Lung microvascular endothelial cell (primary cell): ENCODE data around the gene ANKMY1. TPM values are rescaled to one million over a fixed set of nuclear protein-coding genes. Genes with fewer than 3 reads are reported as not detected.
"Not testable (repeated sequence)": the region's sequence is repeated elsewhere in the genome, so short reads cannot be mapped to it uniquely, and the experiment has no call there.

Source experiments
- DNase-seq, 2 donors: peaks; one replicate each; pipeline versions ENCODE4 v3.0.0 to v3.0.0-alpha.2; 2010; ENCODE audit warnings: low read depth in 2 of 2
- total RNA-seq: library from RNA; depleted of rRNA; stranded (reverse); fragments of >200 nt; gene quantifications from 2 replicates; pipeline ENCODE4 v1.2.1, GENCODE V29; 2014

ANKMY1 gene
- total RNA-seq, 1 donor from 2014 or later: 6.0 TPM

- no peak for DNase-seq
These were observed 11.8 kb upstream of the ANKMY1 start for GRCh38 chr2:240569523-240569997.

GRCh38 chr2:240568678-240569522, 11.1 kb upstream of the ANKMY1 start:
- DNase-seq: peak; percentile 81

- peak; percentile 33 to 53 for DNase-seq
These were observed 10.3 kb upstream of the ANKMY1 start, which contains the start of gene RNPEPL1 for GRCh38 chr2:240567872-240568677. RNPEPL1 (plus strand) TSS chr2:240568484; CDS start chr2:240568587, 103 bp downstream.

- peak in 1 of 2 donors; percentile 40 for DNase-seq
These were observed 9.5 kb upstream of the ANKMY1 start for GRCh38 chr2:240567137-240567871.

GRCh38 chr2:240566203-240567136, 8.7 kb upstream of the ANKMY1 start:
- DNase-seq: peak; percentile 84 to 86

- peak; percentile 86 to 87 for DNase-seq
These were observed 7.8 kb upstream of the ANKMY1 start for GRCh38 chr2:240565333-240566202.

GRCh38 chr2:240564561-240565332, 7.0 kb upstream of the ANKMY1 start:
- DNase-seq: peak in 1 of 2 donors; percentile 28

GRCh38 chr2:240563951-240564560, 6.3 kb upstream of the ANKMY1 start:
- no peak for DNase-seq

GRCh38 chr2:240563231-240563630, 5.4 kb upstream of the ANKMY1 start:
- not testable (repeated sequence) for DNase-seq

GRCh38 chr2:240561325-240561971, 3.7 kb upstream of the ANKMY1 start:
- DNase-seq: peak in 1 of 2 donors; percentile 85

GRCh38 chr2:240560480-240561324, 2.9 kb upstream of the ANKMY1 start:
- DNase-seq: peak; percentile 98 to 99

- DNase-seq: peak; percentile 91 to 93
These were observed 2.3 kb upstream of the ANKMY1 start, which contains the start of gene DUSP28 for GRCh38 chr2:240560084-240560479. DUSP28 (plus strand) TSS chr2:240560357; CDS start chr2:240560685, 328 bp downstream.

- no peak for DNase-seq
These were observed 1.5 kb upstream of the ANKMY1 start for GRCh38 chr2:240559286-240559685.

- DNase-seq: no peak
These were observed 511 bp upstream of the ANKMY1 start for GRCh38 chr2:240558236-240558761.

GRCh38 chr2:240557101-240557751, 562 bp downstream of the ANKMY1 start:
- DNase-seq: no peak
